Activated CD8-positive, alpha-beta memory T cell treated with anti-CD3 and anti-CD28 coated beads, Interleukin-2, amount 10 ng/mL, durations not matched to agents 7 days and 5 days (primary cell): ENCODE results near the gene SLC39A5. TPM values are rescaled to one million over a fixed set of nuclear protein-coding genes. Genes with fewer than 3 reads are reported as not detected.

ENCODE experiments used
- ATAC-seq: fragments of 150-1000 bp; cut with Tn5 transposase; one replicate; pipeline ENCODE4 v1.10.0; 2021; ENCODE audit warnings: moderate library complexity
- CTCF ChIA-PET: fragments of 350-600 bp; sonication (Branson Sonifier 250); formaldehyde crosslinking; loops from one replicate; lab custom pipeline; 2021; ENCODE audit warnings: antibody characterized with exemption; lab: Charles Lee
- DNase-seq: peaks from one replicate; pipeline ENCODE4 v3.0.0-alpha.2; 2020
- H3K27ac Mint-ChIP-seq: one replicate; pipeline ENCODE4 v1.8.0; 2021; ENCODE audit warnings: mild to moderate bottlenecking, mixed read lengths
- H3K27me3 Mint-ChIP-seq: one replicate; pipeline ENCODE4 v1.8.0; 2021; ENCODE audit warnings: mixed read lengths
- H3K36me3 Mint-ChIP-seq: one replicate; pipeline ENCODE4 v1.8.0; 2021; ENCODE audit warnings: mild to moderate bottlenecking, mixed read lengths
- H3K4me1 Mint-ChIP-seq: one replicate; pipeline ENCODE4 v1.8.0; 2021; ENCODE audit warnings: mixed read lengths
- H3K4me3 Mint-ChIP-seq: one replicate; pipeline ENCODE4 v1.8.0; 2021; ENCODE audit warnings: mild to moderate bottlenecking, moderate library complexity, mixed read lengths
- H3K9me3 Mint-ChIP-seq: one replicate; pipeline ENCODE4 v1.8.0; 2022; ENCODE audit warnings: low read depth, mixed read lengths
- total RNA-seq, 2 experiments: library from RNA; stranded (reverse); gene quantifications; one replicate each; pipeline ENCODE4 v1.2.3, GENCODE V29; 2021

Gene SLC39A5
- total RNA-seq, 2 experiments from 2014 or later: 0.87 to 0.96 TPM

GRCh38 chr12:56198836-56199235, 31.0 kb upstream of the SLC39A5 start:
- CTCF ChIA-PET: interaction anchor here (1.1 kb wide), 1 partner anchor 9 kb away, joined by 3 read pairs; the partner anchor contains the start of gene SMARCC2
- no peak for ATAC-seq
- DNase-seq: no peak
- Mint-ChIP-seq H3K27ac (no peak overlapping the region), H3K9me3 (no peaks in the 10 kb centered on the region), H3K4me3 (no peak overlapping the region), H3K27me3 (no peaks in the 10 kb centered on the region), H3K36me3 (no peaks in the 10 kb centered on the region), H3K4me1 (no peaks in the 10 kb centered on the region)

- CTCF ChIA-PET: interaction anchor here (1.4 to 2.3 kb wide), 3 partner anchors 13 to 262 kb away, joined by 4 to 14 read pairs (median 7); partner anchors contain the start of genes SMARCC2 and ZC3H10
- ATAC-seq (no peak), DNase-seq (no peak)
- Mint-ChIP-seq H3K4me3 (no peak overlapping the region), H3K4me1 (no peaks in the 10 kb centered on the region), H3K36me3 (peaks cover 17% of the 10 kb centered on the region), H3K27ac (no peak overlapping the region), H3K9me3 (no peaks in the 10 kb centered on the region), H3K27me3 (no peaks in the 10 kb centered on the region)
Measured at GRCh38 chr12:56202366-56202765, 27.5 kb upstream of the SLC39A5 start.

- ATAC-seq: no peak
- no peaks in the 10 kb centered on the region for H3K4me1 Mint-ChIP-seq
- H3K9me3 Mint-ChIP-seq: no peaks in the 10 kb centered on the region
- no peak overlapping the region for H3K4me3 Mint-ChIP-seq
- H3K27ac Mint-ChIP-seq: no peak overlapping the region
- no peak for DNase-seq
- CTCF ChIA-PET: interaction anchor here (1.5 to 2.3 kb wide), 2 partner anchors 14 to 85 kb away, joined by 4 to 14 read pairs; partner anchors contain the start of genes SMARCC2 and ZC3H10
- peaks cover 22% of the 10 kb centered on the region for H3K36me3 Mint-ChIP-seq
- no peaks in the 10 kb centered on the region for H3K27me3 Mint-ChIP-seq
Measured at GRCh38 chr12:56202838-56203237, 27.0 kb upstream of the SLC39A5 start.

DNA sequence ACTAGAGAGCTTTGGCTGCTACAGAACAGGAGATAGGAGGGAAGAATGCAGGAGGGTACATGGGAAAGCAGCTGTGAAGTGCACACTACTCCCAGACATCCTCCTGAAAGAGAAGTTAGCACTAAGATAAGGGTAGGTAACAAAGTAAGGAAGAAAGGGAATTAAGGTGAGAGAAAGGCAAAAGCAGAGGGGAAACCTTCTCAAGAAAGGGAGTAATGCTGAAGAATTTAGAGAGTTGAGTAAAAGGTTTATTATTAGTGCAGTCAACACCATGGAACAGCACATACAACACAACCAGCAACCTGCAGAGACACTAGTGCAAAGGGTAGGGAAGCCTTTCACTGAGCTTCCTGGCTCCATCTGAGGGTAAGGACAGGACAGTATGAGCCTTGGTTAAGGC, 25.6 kb upstream of the SLC39A5 start:
- no peak for DNase-seq
- no peak overlapping the region for H3K27ac Mint-ChIP-seq
- H3K36me3 Mint-ChIP-seq: peaks cover 26% of the 10 kb centered on the region
- CTCF ChIA-PET: interaction anchor here (1.5 kb wide), 1 partner anchor 12 kb away, joined by 4 read pairs; no protein-coding TSS in a partner anchor
- no peak for ATAC-seq
- H3K4me3 Mint-ChIP-seq: no peak overlapping the region
- H3K9me3 Mint-ChIP-seq: no peaks in the 10 kb centered on the region
- H3K4me1 Mint-ChIP-seq: no peaks in the 10 kb centered on the region
- H3K27me3 Mint-ChIP-seq: no peaks in the 10 kb centered on the region

GRCh38 chr12:56205445-56205844, 24.4 kb upstream of the SLC39A5 start:
- no peaks in the 10 kb centered on the region for H3K9me3 Mint-ChIP-seq
- DNase-seq (no peak), ATAC-seq (peak; percentile 62)
- H3K4me3 Mint-ChIP-seq: no peak overlapping the region
- no peak overlapping the region for H3K27ac Mint-ChIP-seq
- peaks cover 35% of the 10 kb centered on the region for H3K36me3 Mint-ChIP-seq
- no peaks in the 10 kb centered on the region for H3K27me3 Mint-ChIP-seq
- CTCF ChIA-PET: interaction anchor here (0.8 to 3.9 kb wide), 8 partner anchors 11 to 259 kb away, joined by 3 to 17 read pairs (median 6); partner anchors contain the start of genes ANKRD52, COQ10A and SMARCC2
- H3K4me1 Mint-ChIP-seq: no peaks in the 10 kb centered on the region

DNA sequence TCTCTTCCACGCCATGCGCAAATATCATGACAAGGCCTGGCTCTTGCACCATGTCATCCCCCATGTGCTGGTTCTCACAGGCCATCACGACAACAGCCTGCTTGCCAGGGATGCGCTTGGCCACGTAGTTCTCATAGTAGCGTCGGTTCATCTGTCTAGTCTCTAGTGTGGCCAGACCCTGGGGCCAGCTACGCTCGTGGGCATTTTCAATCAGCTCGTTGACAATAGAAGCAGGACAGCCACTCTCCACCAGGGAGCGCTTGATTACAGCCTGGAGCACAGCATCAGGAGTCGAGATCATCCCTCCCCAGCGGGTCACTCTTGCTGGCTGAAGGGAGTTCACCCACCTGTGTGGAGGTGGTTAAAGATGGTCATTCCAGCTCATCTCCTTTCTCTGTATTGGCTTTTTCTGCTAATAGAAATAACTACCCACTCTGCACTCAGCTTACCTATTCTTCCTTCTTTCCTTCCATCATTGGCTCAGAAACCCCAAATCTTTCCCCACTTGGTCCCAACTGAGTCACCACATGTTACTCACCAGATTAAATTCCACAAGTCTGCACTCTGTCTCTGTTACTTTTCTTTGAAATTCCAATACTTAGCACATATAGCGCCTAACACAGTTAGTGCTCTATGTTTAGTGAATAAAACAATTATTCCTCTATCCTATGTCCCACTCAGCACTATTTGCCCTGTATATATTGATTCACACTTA, 23.2 kb upstream of the SLC39A5 start:
- peak; percentile 63 for DNase-seq
- peaks cover 40% of the 10 kb centered on the region for H3K36me3 Mint-ChIP-seq

GRCh38 chr12:56208006-56208405, 21.8 kb upstream of the SLC39A5 start:
- Mint-ChIP-seq H3K4me1 (no peaks in the 10 kb centered on the region), H3K9me3 (no peaks in the 10 kb centered on the region), H3K27ac (no peak overlapping the region), H3K36me3 (peaks cover 45% of the 10 kb centered on the region), H3K27me3 (no peaks in the 10 kb centered on the region), H3K4me3 (no peak overlapping the region)
- CTCF ChIA-PET: interaction anchor here (1.5 to 3.9 kb wide), 5 partner anchors 13 to 256 kb away, joined by 3 to 24 read pairs (median 16); partner anchors contain the start of genes ANKRD52, COQ10A and RNF41
- ATAC-seq (no peak), DNase-seq (no peak)

More for the DNA sequence above, 23.2 kb upstream of the SLC39A5 start:
- Mint-ChIP-seq H3K9me3 (no peaks in the 10 kb centered on the region), H3K27ac (no peak overlapping the region), H3K27me3 (no peaks in the 10 kb centered on the region), H3K4me1 (no peaks in the 10 kb centered on the region), H3K4me3 (no peak overlapping the region)
- ATAC-seq: peak; percentile 62
- CTCF ChIA-PET: interaction anchor here (0.6 to 3.9 kb wide), 17 partner anchors 10 to 275 kb away, joined by 3 to 24 read pairs (median 5); partner anchors contain the start of genes ANKRD52, COQ10A, IL23A and RNF41

DNA sequence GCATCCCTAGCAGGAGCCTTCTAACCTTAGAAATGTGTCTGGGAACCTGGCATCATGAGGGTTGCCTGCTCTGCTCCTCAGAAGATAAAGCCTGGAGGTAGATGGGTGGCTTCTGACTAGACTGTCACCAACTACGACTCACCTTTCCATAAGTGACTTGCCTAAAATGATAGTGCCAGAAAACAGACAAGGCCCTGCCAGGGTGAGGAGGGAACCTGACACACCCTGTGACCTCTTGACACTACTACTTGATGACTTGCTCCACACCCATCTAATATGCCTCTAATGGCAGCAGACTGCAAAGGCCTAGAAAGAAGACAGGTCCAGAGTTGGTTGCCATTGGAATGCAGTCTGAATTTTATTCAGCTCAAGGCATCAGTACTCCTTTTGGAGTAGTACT, 17.5 kb upstream of the SLC39A5 start:
- DNase-seq: no peak
- CTCF ChIA-PET: interaction anchor here (1.9 kb wide), 1 partner anchor 10 kb away, joined by 7 read pairs; the partner anchor contains the start of gene RNF41
- H3K9me3 Mint-ChIP-seq: no peaks in the 10 kb centered on the region
- H3K27me3 Mint-ChIP-seq: no peaks in the 10 kb centered on the region
- peaks cover 46% of the 10 kb centered on the region for H3K36me3 Mint-ChIP-seq
- no peak for ATAC-seq
- no peak overlapping the region for H3K4me3 Mint-ChIP-seq
- no peak overlapping the region for H3K27ac Mint-ChIP-seq
- no peaks in the 10 kb centered on the region for H3K4me1 Mint-ChIP-seq

DNA sequence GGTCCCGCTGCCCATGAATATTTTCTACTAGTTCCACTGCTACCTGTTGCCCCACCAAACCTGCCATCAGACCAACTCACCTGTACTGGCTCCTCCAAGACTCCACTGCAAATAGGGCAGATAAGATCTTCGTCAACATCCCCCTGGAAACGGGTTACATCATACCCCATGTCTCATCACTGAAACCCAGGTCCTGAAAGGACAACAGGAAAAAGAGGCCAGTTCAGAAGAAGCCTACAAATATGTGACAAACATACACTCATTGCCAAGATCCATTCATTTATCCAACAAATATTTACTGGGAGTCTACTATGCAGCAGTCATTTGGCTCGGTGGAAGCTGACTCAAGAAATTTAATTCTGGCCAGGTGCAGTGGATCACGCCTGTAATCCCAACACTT, 16.0 kb upstream of the SLC39A5 start:
- Mint-ChIP-seq H3K36me3 (peaks cover 39% of the 10 kb centered on the region), H3K4me1 (no peaks in the 10 kb centered on the region), H3K4me3 (no peak overlapping the region), H3K27me3 (no peaks in the 10 kb centered on the region), H3K9me3 (no peaks in the 10 kb centered on the region), H3K27ac (no peak overlapping the region)
- ATAC-seq (no peak), DNase-seq (no peak)
- CTCF ChIA-PET: interaction anchor here (1.5 to 1.9 kb wide), 2 partner anchors 8 to 25 kb away, joined by 3 to 7 read pairs; partner anchors contain the start of genes RNF41 and SMARCC2

- Mint-ChIP-seq H3K4me1 (peaks cover 10% of the 10 kb centered on the region), H3K36me3 (peaks cover 23% of the 10 kb centered on the region), H3K27ac (no peak overlapping the region), H3K27me3 (no peaks in the 10 kb centered on the region), H3K4me3 (no peak overlapping the region), H3K9me3 (no peaks in the 10 kb centered on the region)
- DNase-seq: no peak
- CTCF ChIA-PET: interaction anchor here (1.4 kb wide), 1 partner anchor 42 kb away, joined by 6 read pairs; the partner anchor contains the start of gene ANKRD52
- no peak for ATAC-seq
Measured at GRCh38 chr12:56216461-56216860, 13.4 kb upstream of the SLC39A5 start.

GRCh38 chr12:56219840-56220239, 10.0 kb upstream of the SLC39A5 start:
- CTCF ChIA-PET: interaction anchor here (1.2 to 4.2 kb wide), 5 partner anchors 13 to 93 kb away, joined by 3 to 57 read pairs (median 24); partner anchors contain the start of genes COQ10A, ESYT1 and SMARCC2
- Mint-ChIP-seq H3K4me3 (no peak overlapping the region), H3K4me1 (peaks cover 29% of the 10 kb centered on the region), H3K9me3 (no peaks in the 10 kb centered on the region), H3K36me3 (peaks cover 8% of the 10 kb centered on the region), H3K27me3 (no peaks in the 10 kb centered on the region), H3K27ac (no peak overlapping the region)
- no peak for ATAC-seq
- no peak for DNase-seq

DNA sequence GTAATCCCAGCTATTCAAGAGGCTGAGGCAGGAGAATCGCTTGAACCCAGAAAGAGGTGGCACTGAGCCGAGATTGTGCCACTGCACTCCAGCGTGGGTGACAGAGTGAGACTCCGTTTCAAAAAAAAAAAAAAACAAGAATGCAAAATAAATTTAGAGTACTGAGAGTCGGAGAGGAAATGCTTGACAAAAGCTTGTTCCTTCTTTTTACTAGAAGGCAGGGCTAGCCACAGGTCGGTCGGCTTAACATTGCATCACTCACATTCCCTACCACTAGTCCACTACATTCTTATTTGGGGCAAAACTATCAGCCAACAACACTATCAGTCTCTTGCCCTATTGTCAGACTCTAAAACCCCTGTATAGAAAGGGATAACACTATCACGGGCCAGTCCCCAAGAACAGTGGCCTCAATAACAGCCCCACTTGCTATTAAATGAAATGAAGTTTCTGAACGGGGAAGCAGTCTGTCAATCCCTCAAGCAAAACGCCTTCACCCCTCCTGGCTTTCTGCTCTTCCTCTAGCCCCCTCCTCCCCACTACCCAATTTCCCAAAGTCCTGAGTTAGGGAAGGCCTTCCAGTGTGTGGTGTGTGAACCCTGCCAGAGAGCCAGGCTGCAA, 9.1 kb upstream of the SLC39A5 start:
- CTCF ChIA-PET: interaction anchor here (0.8 to 4.2 kb wide), 10 partner anchors 14 to 243 kb away, joined by 3 to 57 read pairs (median 12); partner anchors contain the start of genes CNPY2, COQ10A, ESYT1 and SMARCC2
- DNase-seq (no peak), ATAC-seq (no peak)
- no peaks in the 10 kb centered on the region for H3K27me3 Mint-ChIP-seq
- peak overlapping the region; percentile 97 for H3K4me3 Mint-ChIP-seq
- H3K9me3 Mint-ChIP-seq: no peaks in the 10 kb centered on the region
- peaks cover 37% of the 10 kb centered on the region for H3K4me1 Mint-ChIP-seq
- peak overlapping the region; percentile 93 for H3K27ac Mint-ChIP-seq
- H3K36me3 Mint-ChIP-seq: peaks cover 4% of the 10 kb centered on the region

DNA sequence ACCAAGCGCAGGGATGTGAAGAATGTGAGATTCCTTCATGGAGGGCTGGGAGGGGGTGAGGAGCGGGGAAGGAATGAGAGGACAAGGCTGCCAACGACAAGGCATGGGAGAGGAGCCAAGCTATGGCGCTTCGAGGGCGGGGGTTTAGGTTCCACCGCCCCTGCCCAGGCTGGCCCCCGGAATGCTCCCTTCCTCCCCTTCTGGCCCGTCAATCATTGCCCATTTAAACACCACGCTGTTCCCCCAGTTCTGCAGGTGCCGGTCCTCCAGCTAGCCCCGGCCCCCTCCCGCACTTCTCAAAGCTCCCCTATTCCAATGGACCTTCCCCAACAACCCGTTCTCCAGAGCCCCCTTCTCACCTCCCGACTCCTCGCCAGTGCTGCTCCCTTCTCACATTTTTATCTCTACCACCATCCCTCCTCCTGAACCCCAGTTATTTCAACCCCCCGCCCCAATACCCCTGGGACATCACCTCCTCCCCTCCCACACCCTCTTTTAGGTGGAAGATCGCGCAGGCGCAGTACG, 8.6 kb upstream of the SLC39A5 start:
- CTCF ChIA-PET: interaction anchor here (0.8 to 4.2 kb wide), 19 partner anchors 8 to 491 kb away, joined by 3 to 57 read pairs (median 6); partner anchors contain the start of genes ANKRD52, CNPY2, COQ10A and CS
- no peak for DNase-seq
- peak; percentile 37 for ATAC-seq
- Mint-ChIP-seq H3K4me1 (peaks cover 42% of the 10 kb centered on the region), H3K36me3 (peaks cover 7% of the 10 kb centered on the region), H3K9me3 (no peaks in the 10 kb centered on the region), H3K27me3 (no peaks in the 10 kb centered on the region), H3K4me3 (peak overlapping the region; percentile 97), H3K27ac (peak overlapping the region; percentile 93)
